Right hindlimb (tissue), 1 donor: ENCODE measurements around the gene SPO11.

Experiments
- DNase-seq: peaks from one replicate; pipeline ENCODE4 v3.0.0-alpha.2; 2018

SPO11 gene, protein sequence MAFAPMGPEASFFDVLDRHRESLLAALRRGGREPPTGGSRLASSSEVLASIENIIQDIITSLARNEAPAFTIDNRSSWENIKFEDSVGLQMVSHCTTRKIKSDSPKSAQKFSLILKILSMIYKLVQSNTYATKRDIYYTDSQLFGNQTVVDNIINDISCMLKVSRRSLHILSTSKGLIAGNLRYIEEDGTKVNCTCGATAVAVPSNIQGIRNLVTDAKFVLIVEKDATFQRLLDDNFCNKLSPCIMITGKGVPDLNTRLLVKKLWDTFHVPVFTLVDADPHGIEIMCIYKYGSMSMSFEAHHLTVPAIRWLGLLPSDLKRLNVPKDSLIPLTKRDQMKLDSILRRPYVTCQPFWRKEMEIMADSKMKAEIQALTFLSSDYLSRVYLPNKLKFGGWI

DNA sequence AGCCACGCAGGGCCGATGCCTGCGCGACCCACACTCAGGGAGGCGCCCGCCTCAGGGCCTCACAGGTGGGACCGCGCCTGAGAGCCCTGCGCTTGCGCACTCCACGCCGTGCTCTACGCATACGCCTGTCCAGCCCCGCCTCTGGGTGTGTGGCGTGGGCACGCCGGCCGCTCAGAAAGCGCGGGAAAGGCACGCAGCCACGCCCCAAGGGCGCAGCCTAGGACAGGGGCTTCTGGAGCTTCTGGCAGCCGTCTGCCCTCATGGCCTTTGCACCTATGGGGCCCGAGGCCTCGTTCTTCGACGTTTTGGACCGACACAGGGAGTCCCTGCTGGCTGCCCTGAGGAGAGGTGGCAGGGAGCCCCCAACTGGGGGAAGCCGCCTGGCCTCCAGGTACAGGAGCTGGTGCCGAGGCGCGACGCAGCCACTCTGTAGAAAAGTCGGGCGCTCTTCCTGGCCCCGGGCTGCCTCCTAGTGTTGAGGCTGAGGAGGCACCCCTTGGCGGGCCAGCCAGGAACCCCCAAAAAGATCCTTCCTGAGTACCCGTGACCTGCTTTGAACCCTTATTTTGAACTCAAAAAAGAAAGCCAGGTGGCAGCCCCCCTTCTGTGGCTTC lies at the start of gene SPO11:
Gene SPO11 (plus strand): TSS at position 196 of the 614 bp plus-strand sequence. CDS start 65 bp downstream, at position 261.
- DNase-seq: no peak

DNA sequence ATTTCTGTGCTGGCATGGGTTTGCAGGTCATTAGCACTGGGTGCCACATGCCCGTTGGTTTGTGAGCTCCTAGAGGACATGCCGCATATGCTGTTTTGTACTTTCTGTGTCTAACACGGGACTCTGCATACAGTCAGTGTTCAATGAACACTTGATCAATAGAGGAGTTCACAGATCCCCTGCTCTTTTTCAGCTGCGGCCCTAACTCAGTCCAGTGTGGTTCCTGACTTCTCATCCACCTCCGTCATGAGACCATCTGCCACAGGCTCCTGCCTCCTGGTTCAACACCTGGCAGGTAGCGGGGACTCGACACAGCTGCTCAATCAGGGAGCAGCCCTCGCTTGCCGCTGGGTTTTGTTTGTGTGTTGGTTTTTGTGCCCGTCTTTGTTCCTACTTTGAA lies 49.4 kb upstream of the SPO11 start:
- DNase-seq: no peak

DNA sequence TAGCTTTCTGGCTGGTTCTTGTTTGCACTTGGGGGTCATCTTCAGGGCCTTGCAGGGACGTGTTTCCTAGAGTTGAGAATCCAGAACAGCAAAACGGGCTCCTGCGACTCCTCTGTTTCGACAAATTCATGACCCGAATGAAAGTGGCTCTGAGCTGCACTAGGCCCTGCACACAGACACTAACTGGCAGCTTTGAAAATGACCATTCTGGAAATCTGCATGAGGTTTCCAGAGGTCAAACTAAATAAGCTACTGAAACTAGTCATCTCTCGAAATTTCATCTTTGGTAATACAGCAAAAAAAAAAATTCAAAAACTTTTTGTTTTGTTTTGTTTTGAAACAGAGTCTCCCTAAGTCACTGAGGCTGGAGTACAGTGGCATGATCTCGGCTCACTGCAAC lies 47.7 kb upstream of the SPO11 start:
- DNase-seq: no peak

DNA sequence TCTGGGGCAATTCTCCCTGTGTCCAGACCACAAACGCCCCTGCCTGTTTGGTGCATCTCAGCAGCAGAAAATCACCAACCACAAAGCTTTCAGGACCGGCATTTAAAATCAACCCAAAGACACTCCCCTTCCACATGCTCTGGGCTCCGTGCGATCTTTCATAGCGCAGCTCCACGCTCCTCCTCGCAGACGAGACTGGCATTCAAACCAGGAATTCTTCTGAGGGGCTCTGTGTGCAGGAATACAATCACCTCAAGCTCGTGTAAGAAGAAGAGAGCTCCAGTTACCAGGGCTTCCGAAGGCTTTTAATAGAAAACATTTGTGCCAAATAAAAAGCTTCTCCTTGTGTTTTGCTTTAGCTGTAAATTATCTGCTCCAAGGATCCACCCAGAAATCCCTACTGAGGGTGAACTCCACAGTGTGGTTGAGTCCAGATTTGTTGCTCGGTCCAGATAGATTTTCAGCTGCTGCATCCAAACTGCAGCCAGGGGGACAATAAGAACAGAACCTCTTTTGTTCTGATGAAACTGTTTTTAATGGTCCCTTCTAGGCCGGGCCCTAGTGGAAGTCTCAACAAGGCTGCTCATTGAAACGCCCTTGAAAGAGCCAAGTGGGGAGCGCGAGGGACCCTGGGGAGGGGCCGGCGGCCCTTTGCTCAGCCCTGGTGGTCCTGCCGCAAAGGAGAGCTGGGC lies 46.8 kb upstream of the SPO11 start:
- DNase-seq: peak; percentile 43

DNA sequence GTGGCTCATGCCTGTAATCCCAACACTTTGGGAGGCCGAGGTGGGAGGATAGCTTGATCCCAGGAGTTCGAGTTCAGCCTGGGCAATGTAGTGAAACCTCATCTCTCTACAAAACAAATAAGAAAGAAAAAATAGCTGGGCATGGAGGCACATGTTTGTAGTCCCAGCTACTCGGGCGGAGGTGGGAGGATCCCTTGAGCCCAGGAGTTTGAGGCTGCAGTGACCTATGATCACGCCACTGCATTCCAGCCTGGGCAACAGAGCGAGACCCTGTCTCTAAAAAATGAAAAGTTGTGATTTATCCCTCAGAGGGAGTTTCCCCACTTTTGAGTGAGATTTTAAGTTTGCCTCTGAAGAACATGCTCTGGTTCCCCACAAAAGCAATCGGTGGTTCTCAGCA lies 45.7 kb upstream of the SPO11 start:
- no peak for DNase-seq

DNA sequence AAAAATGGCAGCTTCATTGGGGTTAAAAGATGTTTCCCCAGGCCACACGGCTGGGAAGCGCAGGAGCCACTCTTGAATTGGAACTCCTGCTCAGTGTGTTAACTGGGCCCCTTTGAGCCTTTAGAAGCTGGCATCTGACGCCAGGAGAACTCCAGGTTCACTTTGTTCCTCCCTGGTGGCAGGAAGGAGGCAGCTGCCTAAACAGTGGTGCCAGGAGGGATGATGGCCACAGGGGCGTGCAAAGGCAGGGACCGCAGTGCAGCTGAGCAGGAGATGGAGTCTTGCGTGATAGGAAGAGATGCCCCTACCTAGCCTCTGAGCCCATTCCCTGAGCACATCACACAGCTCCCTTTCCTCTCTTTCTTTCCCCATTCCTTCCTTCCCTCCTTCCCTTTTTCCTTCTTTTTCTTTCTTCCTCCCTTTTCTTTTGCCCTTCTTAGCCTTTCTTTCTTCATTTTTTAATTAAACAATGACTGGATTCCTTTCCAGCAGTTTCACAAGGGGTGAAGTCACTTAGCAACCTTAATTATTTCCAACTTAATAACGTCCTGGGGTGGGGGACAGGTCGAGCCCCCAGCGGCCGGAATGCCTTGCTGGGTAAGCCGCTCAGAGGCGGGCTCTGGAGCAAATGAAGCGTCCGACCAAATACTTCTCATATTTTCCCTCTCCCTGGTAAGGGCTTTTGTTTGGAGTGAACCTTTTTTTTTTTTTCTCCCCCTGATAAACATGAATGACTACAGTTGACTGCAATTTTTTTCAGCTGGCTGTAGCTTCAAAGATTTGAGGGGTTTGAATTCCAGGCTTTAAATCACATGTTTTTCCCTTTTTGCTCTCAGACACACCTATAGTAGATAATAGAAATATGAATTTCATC lies 42.4 kb upstream of the SPO11 start:
- DNase-seq: no peak

DNA sequence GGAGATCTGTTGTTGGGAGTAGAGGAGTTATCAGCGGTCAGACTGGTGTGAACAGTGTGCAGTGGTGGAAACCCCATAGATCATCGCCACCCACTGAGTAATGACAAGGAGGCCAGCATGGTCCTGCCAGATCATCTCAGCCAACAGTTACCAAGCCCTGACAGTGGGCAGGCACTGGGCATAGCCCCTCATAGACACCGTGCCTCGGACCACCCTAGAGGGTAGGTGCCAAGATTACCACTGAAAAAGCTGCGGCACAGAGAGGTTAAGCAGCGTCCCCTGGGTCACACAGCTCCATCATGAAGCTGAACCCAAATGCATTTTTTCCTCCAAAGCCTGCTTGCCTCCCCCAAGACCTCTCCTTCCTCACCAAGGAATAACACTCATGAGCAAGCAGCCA lies 41.7 kb upstream of the SPO11 start:
- no peak for DNase-seq

DNA sequence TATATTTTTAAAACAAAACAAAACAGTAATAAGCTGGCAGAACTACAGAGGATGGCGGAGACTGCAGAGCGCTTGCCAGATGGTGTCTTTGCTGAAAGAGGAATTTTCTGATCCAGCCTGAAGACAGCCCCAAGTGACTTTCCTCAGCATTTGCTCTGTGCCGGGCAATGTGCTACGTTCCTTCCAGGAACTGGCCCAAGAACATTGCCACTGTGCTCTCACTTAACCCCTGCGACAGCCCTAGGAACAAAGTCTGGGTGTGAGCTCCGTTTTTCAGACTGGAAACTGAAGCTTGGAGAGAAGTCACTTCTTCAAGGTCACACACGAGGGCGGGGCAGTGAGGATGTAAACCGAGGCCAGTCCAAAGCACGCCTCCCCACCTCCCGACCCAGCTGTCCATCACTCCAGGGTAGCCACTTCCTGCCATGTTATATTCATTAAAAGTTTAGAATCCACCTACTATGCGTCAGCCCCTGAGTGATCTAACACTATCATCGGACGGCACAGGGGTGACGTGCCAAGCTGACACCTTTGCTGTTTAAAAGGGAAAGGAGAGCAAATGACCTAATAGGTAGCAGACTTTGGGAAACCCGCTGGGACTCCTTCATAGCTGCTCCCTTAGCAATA lies 40.8 kb upstream of the SPO11 start:
- DNase-seq: no peak

DNA sequence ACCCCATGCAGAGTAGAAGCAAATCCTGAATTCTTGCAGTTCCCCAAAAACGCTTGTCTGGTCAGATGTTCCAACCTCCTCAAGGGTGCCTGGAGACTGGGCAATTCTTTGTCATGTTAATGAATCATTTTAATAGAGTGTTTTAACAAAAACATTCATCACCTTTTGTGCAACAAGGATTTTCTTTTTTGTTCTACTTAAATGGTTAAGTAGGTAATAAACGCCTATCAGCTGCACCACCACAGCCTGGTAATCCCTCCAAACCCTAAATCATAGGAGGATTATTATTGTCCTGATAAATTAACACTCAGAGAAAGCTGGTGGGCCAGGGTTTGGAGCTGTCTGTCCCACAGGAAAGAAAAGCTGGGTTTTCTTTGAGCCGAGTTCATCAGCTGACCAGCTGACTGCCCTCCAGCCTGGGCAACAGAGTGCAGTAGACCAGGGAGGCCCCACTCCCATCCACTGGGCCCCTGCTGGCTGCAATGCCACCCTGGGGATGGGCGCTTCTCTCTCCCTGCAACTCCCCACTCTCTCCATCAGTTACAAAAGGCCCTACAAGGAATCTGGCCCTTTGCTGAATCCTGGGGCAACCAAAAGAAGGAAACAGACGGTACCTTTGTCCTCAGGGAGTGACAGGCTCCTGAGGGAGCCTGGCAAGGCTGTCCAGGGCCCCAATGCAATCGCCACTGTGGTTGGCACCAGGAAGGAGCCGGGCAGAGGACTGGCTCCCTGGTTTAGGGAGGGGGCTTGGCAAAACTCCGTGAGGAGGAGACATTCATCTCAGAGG lies 40.0 kb upstream of the SPO11 start:
- DNase-seq: no peak

DNA sequence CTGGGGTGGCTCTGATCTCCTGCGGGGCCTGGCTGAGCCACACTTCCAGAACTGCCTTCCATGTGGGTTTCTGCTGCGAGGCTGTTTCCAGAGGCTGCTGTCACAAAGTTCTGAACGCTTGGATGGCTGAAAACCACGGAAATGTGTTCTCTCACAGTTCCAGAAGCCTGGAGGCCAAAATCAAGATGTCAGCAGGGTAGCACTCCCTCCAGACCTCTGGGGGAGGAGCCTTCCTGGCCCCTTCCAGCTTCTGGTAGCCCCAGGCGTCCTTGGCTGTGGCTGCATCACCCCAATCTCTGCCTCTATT lies 39.5 kb upstream of the SPO11 start:
- no peak for DNase-seq

DNA sequence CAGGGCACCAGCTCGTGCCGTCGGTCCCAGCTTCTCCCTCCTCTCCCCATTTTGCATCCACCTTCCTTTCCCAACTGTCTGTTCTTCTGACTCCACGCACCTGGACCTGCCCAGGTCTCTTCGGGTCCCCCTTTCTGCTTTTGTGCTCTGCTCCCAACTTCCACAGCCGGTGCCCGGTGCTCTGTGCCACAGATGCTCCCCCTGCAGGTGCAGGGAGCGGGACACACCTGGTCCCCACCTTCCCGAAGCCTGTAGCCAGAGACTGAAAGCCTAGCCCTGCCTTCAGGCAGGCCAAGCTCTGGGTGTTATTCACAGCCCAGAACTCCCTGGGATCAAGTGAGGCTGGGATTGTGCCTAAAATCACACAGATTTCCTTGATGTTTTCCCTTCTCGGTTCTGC lies 38.6 kb upstream of the SPO11 start:
- no peak for DNase-seq

DNA sequence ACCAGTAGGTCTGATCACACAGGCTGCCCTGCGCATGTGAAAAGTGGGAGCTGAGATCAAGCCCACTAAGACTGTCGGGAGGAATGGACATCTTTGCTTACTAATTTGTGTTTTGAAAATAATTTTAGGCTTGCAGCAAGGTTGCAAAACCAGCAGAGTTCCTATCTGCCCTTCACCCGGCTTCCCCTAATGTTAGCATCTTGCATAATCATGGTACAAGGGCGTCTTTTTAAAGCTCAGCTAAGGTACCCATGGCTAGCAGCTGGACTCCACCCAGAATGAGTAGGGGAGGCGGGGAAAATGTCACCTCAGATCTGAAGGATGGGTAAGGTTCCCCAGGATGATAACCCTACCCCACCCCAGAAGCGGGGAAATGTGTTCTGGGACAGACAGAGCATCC lies 37.9 kb upstream of the SPO11 start:
- DNase-seq: no peak

DNA sequence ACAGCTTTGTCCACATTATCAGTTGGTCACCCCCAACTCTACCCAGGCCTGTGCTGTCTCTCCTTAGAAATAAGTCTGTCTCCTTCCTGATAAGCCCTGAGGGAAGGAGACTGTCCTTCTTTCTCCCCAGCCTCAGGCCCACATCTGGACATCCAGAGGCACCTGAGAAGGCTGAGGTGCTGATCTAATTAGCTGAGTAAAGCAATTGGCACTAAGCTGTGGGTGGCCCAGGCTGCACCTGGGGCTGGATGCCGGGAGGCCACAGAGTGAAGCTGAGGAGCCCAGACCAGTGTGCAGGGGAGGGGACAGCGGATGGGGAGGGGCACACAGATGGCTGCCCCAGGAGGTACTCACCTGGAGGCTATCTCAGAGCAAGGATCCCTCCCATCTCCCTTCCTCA lies 37.0 kb upstream of the SPO11 start:
- DNase-seq: no peak

DNA sequence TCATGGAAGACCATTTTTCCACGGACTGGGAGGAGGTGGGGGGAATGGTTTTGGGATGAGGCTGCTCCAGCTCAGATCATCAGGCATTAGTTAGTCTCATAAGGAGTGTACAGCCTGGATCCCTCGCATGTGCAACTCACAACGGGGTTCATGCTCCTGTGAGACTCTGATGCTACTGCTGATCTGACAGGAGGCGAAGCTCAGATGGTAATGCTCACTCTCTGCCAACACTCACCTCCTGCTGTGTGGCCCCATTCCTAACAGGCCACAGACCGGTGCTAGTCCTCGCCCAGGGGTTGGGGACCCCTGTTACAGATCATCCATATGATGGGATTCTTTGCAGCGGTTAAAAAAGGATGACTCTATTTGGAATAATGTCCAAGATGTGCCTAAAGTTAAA lies 35.6 kb upstream of the SPO11 start:
- DNase-seq: no peak

DNA sequence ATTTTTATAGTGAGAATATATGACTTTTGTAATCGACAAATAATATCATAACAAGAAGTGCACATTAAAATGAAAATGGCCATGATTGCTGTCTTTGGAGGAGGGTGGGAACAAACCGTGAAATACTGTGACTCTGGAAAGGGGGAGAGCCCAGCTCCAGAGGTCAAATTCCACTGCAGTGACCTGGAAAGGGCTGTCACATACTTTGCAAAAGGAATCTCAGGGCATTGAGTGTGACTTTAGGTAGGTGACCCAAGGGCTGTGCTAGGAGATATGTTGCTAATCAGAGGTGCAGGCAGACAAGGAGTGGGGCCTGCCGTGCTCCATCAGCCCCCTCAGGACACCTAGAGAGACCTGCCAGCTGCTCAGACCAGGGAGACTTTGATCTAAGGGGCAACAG lies 35.1 kb upstream of the SPO11 start:
- DNase-seq: no peak

DNA sequence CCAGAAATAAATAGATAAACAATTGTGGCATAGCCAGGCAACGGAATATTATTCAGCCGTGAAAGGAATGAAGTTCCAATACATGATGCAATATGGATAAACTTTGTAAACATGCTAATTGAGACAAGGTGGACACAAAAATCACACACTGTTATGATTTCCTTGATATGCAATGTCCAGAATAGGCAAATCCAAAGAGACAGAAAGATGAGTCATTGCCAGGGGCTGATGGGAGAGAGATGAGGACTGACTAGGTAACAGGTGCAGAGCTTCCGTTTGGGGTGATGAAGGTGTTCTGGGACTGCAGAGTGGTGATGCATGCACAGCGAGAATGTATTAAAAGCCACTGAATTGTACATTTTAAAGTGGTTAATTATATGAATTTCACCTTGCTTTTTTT lies 31.1 kb upstream of the SPO11 start:
- no peak for DNase-seq

DNA sequence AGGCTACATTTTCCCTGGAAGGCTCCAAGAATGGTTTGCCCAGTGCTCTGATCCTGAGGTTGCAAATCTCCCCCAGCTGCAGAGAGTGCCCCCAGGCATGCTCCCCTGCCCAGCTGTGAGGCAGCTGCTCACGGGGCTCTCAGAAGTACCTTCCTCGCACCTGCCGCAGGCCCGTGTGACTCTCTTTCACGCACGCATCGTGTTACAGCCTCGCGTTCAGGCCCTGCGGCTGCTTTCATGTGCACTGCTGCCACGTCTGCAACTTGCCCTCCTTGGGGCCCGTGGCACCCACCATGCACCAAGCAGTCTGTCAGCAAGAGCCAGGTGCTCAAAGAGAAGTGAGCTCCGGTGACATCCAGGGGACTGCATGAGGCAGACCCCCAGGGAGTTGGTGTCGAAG lies 28.6 kb upstream of the SPO11 start:
- DNase-seq: no peak

DNA sequence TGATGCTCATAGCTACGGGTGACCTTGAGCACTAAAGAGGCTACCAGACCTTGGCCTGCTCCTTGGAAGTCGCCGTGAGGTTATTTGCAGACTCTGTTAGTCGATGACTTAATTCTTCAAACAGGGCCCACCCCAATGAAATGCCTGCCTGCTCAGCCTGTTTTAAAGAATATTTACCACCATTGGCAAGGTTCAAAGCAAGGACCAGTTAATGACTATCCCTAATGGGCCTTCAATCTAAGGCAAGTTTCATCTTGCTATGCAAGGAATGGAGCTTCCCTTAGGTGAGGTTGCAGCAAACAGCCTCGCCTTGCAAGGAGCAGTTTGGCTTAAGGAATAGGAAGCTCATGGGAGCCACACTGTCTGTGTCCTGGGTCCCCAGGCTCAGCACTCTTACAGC lies 22.9 kb upstream of the SPO11 start:
- DNase-seq: no peak

DNA sequence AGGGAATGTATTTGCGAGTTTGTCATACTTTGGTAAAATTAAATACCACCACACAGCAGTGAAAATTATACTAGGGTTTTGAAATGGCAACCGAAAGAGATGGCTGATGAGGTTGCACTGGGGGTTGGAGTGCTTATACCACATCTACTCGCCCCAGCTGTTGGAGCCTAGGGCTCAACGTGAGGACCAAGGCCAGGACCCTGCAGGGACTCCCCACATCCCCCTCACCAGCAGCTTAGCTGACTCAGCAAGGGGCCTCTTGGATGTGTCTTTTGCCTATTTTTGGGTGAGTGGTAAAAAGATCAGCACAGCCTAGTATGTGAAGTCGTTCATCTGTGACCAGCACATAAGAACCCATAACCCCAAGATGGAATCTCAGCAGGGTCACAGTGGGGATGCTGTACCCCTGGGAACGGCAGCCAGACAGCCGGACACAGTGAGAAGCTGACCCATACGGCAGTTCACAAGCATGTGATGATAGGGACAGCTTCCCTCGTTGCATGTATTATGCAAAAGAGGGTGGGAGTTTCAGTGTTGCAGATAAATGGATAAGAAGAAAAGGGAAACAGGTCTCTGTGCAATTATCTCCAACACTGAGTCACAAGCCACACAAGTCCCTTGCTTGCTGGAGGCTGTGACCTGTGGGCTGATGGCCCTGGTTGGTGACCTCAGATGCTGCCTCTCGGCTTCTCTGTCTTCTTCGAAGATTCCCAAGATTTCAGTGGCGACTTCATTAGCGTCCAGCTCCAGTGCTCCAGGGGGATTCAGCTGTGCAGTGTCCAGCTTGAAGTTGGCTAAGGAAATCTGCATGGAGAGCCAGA lies 20.9 kb upstream of the SPO11 start:
- no peak for DNase-seq

DNA sequence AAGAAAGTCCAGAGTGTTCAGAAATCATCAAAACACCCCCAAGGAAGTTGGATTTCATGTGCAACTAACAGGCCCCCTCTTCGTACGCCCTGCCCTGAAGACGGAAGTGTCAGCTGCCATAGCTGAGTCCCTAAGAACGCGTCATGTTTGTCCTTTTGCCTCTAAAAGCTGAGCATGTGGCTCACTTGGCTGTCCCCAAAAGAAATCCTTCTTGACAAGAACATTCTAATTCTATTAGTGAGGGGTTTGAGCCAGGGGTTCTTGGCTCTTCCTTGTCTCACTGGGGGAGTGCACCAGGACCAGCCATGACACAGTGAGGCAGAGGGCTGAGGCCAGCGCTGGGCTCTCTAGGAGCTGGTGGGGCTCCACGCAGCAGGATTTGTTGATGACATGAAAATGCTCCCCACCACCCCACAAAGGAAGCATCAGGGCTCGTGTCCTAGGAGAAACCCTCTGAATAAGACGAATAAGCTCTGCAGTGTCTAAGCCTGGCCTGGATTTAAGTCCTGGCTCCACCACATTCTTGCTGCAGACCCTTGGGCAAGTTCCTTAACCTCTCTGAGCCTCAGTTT lies 20.0 kb upstream of the SPO11 start:
- no peak for DNase-seq
